Activated gamma-delta T cell treated with Interleukin-2 at 50 U/mL for 16 hours (primary cell): ENCODE results near the gene CCNE1.

Experiments
- DNase-seq: peaks from one replicate; pipeline ENCODE4 v3.0.0-alpha.2; 2020

The CCNE1 gene

DNA sequence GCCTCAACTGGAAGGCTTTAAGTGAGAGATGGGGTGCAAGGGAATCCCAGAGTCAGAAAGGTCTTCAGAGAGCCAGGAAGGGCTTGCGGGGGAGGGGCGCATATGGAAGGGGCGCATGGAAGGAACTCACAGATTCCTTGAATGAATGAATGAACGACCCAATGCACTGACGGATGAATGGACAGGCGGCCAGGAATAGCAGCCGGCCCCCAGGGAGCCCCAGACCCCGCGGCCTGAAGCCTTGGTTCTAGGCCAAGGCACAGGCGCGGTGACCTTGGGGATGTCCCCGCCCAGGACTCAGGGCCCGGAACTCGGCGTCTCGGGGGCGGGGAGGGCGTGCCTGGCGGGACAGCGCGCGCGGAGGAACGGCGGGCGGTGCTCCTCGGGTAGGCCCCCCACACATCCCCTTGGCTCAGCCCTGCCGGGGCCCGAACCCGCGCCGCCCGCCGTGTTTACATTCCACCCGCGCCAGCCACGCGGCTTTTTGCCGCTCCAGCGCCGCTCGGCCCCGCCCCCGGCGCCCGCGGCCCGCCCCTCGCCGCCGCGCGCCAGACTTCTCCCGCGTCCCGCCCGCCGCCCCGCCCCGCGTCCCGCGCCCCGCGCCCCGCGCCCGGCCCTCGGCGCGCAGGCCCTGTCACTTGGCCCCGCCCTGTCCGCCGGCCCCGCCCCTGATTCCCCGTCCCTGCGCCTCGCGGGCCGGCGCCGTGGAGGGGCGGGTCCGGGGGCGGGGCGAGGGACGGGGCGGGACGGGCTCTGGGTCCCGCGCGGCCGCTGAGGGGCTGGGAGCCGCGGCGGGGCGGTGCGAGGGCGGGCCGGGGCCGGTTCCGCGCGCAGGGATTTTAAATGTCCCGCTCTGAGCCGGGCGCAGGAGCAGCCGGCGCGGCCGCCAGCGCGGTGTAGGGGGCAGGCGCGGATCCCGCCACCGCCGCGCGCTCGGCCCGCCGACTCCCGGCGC, at the start of gene CCNE1:
CCNE1 (plus strand) TSS at position 867 of the 955 bp plus-strand sequence. CDS start 565 bp downstream, outside the sequence.
- DNase-seq: peak; percentile 96

GRCh38 chr19:29763196-29763595, 48.6 kb upstream of the CCNE1 start:
- DNase-seq: no peak

DNA sequence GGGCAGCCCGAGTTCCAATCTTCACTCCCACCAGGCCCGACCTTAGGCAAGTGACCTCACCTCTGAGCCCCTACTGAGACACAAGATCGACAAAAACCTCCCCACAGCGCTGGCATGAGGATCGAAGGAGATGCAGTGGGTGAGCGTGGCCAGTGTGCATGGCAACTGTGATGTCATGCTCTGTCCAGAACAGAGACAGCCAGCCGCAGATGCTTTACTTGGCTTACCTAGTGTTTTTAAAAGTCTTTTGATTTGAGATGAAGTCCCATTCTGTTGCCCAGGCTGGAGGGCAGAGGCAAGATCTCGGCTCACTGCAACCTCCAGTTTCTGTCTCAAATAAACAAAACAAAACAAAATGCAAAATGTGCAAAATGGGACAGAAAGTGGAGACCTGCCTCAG, 47.4 kb upstream of the CCNE1 start:
- no peak for DNase-seq

DNA sequence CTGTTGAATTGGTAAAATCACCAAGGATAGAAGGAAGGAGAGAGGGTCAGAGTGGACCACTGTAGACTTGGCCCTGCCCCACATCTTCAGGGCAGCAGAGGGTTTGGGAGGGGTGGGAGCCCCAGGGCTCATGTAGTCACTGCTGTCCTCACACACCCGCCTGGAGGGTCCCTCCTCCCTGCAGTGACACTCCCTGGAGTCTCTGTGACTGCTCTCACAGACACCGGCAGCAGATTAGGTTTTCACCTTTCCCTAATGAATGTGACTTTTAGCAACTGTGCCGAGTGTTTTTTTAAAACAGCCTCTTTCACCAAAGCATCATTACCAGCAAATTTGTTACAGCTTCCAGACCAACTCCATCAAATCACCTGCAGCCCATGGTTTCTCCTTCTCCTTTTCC, 45.7 kb upstream of the CCNE1 start:
- DNase-seq: no peak

GRCh38 chr19:29767039-29767735, 44.6 kb upstream of the CCNE1 start:
- DNase-seq: no peak

GRCh38 chr19:29768166-29768565, 43.6 kb upstream of the CCNE1 start:
- DNase-seq: no peak

DNA sequence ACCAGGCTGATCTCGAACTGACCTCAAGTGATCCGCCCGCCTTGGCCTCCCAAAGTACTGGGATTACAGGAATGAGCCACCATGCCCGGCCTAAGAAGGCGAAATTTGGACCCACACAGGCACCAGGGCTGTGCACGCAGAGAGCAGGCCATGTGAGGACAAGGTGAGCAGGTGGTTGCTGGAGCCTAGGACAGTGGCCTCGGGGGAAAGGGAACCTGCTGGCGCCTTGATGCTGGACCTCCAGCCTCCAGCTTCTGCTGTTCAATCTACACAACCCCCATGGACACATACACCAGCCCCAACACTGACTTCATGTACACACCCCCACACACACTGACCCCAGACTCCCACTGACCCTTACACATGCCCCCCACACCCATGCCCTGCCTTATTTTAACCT, 41.8 kb upstream of the CCNE1 start:
- DNase-seq: no peak

GRCh38 chr19:29770648-29771047, 41.1 kb upstream of the CCNE1 start:
- DNase-seq: no peak

DNA sequence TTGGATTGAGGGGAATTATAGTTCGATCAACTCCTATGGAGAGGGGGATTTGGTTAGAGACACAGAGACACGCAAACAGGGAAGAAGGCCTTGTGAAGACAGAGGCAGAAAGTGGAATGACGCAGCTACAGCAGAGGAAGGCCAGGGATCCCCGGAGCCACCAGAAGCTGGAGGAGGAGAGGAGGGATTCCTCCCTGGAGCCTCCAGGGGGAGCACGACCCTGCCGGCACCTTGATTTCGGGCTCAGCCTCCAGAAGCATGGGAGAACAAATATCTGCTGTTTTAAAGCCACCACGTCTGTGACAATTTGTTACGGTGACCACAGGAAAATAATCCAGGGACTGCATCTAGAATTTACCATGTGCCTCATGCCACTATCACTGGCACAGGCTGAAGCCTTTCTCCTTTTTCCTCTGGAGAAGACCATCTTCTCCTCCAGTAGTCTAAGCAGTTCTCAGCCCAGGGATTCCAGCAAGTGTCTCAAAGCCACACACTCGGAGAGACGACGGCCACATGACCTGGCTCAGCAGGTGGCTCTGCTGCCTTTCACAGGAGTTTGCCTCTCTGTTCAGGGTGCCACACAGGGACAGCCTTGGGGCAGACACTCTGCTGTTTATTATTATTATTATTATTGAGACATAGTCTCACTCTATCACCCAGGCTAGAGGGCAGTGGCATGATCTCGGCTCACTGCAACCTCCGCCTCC, 39.9 kb upstream of the CCNE1 start:
- peak; percentile 16 for DNase-seq

GRCh38 chr19:29772696-29773095, 39.1 kb upstream of the CCNE1 start:
- DNase-seq: no peak

DNA sequence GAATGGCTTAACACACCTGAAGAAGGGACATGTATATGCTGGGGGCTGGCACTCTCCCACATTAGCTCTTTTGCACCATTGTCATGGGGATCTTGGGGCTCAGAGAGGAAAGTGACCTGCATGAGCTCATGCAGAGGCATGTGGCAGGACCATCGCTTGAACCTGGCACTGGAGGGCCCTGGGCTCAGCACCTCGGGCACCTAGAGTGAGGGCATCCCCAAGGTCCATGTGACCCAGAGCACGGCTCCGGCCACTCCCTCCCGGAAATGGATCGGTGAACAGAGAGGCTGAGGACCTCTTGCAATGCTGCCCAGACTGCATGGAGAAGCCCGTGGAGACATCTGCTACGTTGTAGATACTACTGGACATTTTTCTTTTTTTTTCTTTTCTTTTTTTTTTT, 38.6 kb upstream of the CCNE1 start:
- DNase-seq: no peak

GRCh38 chr19:29774126-29774525, 37.7 kb upstream of the CCNE1 start:
- no peak for DNase-seq

- DNase-seq: no peak
These were observed 33.9 kb upstream of the CCNE1 start for GRCh38 chr19:29777781-29778309.

DNA sequence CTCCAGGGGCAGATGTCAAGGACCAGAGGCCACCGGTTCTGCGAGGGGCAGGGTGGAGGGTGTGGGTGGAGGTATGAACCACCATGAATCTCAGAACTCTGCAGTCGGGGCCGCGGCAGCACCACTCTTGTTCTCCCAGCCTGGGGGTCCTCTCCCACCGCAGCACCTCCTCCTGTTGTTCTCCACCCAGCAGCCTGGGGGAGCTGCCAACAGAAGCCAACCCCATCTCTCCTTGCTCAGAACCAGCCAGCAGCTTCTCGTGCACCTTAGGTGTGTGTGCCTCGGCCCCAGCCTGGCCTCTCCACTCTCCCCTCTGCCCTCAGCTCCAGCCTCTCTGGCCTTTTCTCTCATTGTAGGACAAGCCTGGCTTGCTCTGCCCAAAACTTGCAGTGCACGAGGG, 31.9 kb upstream of the CCNE1 start:
- DNase-seq: no peak

DNA sequence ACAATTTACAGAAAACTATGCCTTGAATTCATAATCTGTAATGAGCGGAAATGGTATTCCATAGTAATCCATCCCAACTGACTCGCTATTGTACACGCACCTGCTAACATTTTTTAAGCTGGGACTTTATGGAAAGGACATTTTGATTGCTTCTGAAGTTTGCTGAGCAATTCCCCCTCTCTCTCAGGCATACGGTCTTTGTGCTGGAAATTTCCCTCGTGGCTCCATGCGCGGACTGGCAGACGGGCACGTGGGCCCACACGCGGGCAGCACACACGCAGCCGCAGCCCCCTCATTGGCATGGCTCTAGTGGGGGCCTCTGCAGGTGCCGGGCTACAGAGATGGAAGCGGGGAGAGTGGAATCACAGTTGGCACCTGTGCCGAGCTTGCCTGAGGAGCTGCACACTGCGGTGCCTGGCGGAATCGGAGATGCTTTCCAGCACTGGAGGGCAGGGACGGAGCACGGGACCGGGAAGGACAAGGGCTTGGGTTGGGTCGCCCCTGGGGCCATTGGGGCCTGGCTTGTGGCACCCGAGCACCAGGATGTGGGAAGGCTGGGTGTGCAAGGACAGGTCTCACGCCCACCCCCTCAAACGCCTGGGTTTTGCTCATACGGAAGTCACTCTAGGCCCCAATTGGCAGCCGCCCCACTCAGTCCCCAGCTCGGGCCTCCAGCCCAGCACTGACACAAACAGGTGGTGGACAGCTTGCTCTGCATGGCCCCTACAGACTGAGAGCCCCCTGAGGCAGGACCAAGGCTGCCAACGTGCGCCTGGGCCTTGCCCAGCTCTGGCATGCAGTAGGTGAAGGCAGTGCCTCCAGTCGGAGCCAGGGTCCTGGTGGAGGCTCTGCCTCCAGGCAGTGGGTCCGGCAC, 30.2 kb upstream of the CCNE1 start:
- DNase-seq: no peak

GRCh38 chr19:29782260-29782580, 29.6 kb upstream of the CCNE1 start:
- no peak for DNase-seq

DNA sequence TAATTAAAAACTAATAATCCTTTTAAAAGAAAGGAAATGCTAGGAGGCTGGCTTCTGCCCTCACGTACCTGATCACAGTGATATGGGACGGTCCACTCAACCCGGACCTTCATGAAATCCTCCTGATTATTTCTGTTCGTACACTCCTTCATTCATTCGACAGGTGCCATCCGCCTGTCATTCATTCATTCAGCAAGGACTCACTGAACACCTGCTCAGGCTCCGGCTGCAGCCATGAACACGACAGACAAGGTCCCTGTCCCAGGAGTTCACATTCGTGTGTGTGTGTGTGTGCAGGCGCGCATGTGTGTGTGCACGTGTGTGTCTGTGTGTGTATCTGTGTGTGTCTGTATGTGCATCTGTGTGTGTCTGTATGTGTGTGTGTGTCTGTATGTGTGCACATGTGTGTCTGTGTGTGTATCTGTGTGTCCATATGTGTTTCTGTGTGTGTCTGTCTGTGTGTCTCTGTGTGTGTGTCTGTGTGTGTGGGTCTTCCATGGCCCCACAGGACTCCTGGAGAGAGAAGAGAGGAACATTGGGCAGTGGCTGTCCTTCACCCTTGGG, 28.1 kb upstream of the CCNE1 start:
- DNase-seq: no peak

DNA sequence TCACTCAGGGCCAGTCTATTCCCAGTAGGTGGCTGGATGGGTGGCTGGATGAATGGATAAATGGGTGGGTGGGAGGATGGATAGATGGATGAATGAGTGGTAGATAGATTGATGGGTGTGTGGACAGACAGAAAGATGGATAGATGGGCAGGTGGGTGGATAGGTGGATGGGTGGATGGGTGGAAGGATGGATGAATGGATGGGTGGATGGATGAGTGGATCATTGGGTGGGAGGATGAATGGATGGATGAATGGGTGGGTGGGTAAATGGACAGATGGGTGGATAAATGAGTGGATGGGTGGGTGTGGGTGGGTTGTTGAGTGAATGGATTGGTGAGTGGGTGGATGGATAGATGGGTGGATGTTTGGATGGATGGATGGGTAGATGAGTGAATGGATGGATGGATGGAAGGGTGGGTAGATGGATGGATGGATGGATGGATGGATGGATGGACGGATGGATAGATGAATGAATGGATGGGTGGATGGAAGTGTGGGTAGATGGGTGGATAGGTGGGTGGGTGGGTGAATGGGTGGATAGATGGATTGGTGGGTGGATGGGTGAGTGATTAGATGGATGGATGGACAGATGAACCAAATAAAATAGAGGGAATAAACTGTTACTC, 27.1 kb upstream of the CCNE1 start:
- no peak for DNase-seq

DNA sequence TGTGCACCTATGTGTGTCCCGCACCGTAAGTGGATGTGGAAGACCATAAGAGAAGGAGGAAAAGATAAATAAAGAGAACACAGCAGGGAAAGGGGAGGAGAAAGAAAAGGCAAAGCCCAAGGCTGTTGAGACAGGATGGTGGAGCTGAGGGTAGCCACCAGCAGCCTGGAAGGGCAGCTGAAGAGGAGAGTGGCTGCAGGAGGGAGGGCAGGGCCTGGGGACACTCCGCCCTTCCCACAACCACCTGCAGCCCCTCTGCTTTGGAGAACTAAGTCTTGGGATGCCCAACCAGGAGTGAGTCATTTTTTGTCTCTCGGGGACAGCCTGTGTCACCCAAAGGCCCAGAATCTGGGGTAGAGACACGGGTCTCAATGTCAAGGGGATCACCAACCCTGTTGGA, 26.4 kb upstream of the CCNE1 start:
- no peak for DNase-seq

GRCh38 chr19:29785955-29786589, 25.7 kb upstream of the CCNE1 start:
- DNase-seq: no peak

DNA sequence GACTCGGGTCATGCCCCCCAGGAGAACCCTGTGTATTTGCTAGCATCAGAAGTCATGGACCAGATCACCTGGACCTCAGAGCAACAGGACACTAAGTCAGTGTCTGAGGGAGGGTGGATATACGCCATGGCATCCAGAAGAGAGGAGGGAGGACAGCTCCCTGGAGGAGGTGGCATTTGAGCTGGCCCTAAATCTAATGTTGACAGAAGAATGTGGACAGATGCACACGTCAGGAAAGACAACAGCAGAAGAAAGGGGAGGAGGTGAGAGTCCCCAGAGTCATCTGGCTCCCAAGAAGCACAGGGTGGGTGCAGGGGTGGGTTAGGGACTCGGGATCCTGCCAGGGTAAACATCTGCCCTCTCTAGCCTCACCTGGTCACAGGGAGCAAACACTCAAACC, 24.5 kb upstream of the CCNE1 start:
- no peak for DNase-seq
